ENCODE data around the gene EXOC3L4.

- TF ChIP-seq GATA2 (IDR thresholded peaks at IDR 0.05; ENCODE audit: low read depth, low read length): no peak
- TF ChIP-seq GATA3 (IDR thresholded peaks at IDR 0.05; ENCODE audit: low read depth, low read length): no peak
Measured at GRCh38 chr14:103138301-103139131, 44.0 kb downstream of the EXOC3L4 start.

Measured in SH-SY5Y (cell line).